NCI-H748 (cell line): Measurements from ENCODE around the gene ATOSA.
A peak's percentile ranks its signal among the peaks of the same experiment; 100 is the strongest.

Experiments
- DNase-seq: peaks from one replicate; lab custom pipeline; 2025; ENCODE audit not compliant: unreplicated experiment; lab: John Stamatoyannopoulos, UW

ATOSA gene

GRCh38 chr15:52682781-52683180 lies 3.6 kb upstream of the ATOSA start:
- DNase-seq, result no peak

- DNase-seq, result no peak
These were observed 3.0 kb upstream of the ATOSA start for GRCh38 chr15:52682200-52682599.

- DNase-seq, result no peak
These were observed 2.3 kb upstream of the ATOSA start for GRCh38 chr15:52681441-52681840.

- DNase-seq, result no peak
These were observed 1.6 kb upstream of the ATOSA start for GRCh38 chr15:52680761-52681160.

GRCh38 chr15:52680041-52680391 lies 828 bp upstream of the ATOSA start:
- peak; percentile 5 for DNase-seq

- peak; percentile 67 for DNase-seq
These were observed 538 bp downstream of the ATOSA start for GRCh38 chr15:52678468-52679231.

GRCh38 chr15:52677593-52678467 lies 1.4 kb downstream of the ATOSA start:
- DNase-seq, result peak; percentile 46

GRCh38 chr15:52674831-52675230 lies 4.4 kb downstream of the ATOSA start:
- DNase-seq, result no peak

- no peak for DNase-seq
These were observed 5.5 kb downstream of the ATOSA start for GRCh38 chr15:52673734-52674133.

GRCh38 chr15:52673312-52673711 lies 5.9 kb downstream of the ATOSA start:
- DNase-seq, result no peak

- DNase-seq, result no peak
These were observed 6.5 kb downstream of the ATOSA start for GRCh38 chr15:52672661-52673060.

- DNase-seq, result no peak
These were observed 9.1 kb downstream of the ATOSA start for GRCh38 chr15:52670087-52670486.

GRCh38 chr15:52668133-52668532 lies 11.1 kb downstream of the ATOSA start:
- DNase-seq, result no peak

- DNase-seq, result no peak
These were observed 11.6 kb downstream of the ATOSA start for GRCh38 chr15:52667597-52667996.

GRCh38 chr15:52663536-52664294 lies 15.5 kb downstream of the ATOSA start:
- DNase-seq, result no peak

- DNase-seq, result no peak
These were observed 17.3 kb downstream of the ATOSA start for GRCh38 chr15:52661909-52662308.

GRCh38 chr15:52660192-52660591 lies 19.0 kb downstream of the ATOSA start:
- DNase-seq, result no peak

GRCh38 chr15:52658955-52659354 lies 20.2 kb downstream of the ATOSA start:
- DNase-seq, result no peak

GRCh38 chr15:52657338-52657737 lies 21.9 kb downstream of the ATOSA start:
- DNase-seq, result no peak

GRCh38 chr15:52656412-52656811 lies 22.8 kb downstream of the ATOSA start:
- DNase-seq, result no peak

GRCh38 chr15:52653431-52653964 lies 25.7 kb downstream of the ATOSA start:
- no peak for DNase-seq
